Measurements from ENCODE around the gene AKR1C2. TPM values are rescaled to one million over a fixed set of nuclear protein-coding genes. Genes with fewer than 3 reads are reported as not detected.

Gene AKR1C2
- total and polyA plus RNA-seq, 9 of the 15 experiments (the other 6 are each of a cell fraction or from before 2014, with no cell fraction given) = 13.8 to 74.0 (median 30.5) TPM

DNA sequence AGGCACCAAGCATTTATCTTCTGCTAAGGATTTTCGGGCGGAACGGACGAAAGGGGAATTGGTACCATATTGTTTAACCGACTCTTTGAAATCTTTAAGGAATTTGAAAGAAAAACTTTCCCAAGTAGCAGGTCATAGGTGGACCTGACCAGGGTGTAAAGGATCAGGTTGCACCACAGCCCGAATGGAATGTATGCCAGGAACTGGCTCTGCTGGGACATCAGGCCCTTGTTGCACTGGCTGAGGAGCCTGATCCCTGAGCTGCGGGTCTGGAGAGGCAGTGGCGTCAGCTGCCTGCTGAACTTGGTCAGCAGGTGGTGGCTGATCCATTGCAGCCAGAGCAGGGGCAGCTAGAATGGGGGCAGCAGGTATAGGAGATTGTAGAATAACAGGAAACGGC, 41.4 kb upstream of the AKR1C2 start:
- no peaks in the 10 kb centered on the region for H3K79me2 ChIP-seq (ENCODE audit: control insufficient read depth, insufficient read depth, low read length)
- DNase-seq (ENCODE audit: extremely low read depth in 1 of 4, low spot score in 3 of 4) = no peak
- H3K9ac ChIP-seq (ENCODE audit: insufficient read depth in 1 of 2, low read depth in 2 of 2, low read length in 2 of 2) = no peak overlapping the region
- H3K4me3 ChIP-seq = no peak overlapping the region
- in situ Hi-C loops (cut with MboI) = no loop called here
- CTCF ChIA-PET (ENCODE audit: low intra/inter-chr PET ratio) = no interaction called here
- H3K4me1 ChIP-seq (replicated peaks in 1 of 2; ENCODE audit: control insufficient read depth in 2 of 2, insufficient read depth in 2 of 2, low read length in 2 of 2) = no peaks in the 10 kb centered on the region; a peak in 1 of 5 replicates
- H3K9me3 ChIP-seq (replicated peaks; ENCODE audit: control insufficient read depth, insufficient read depth, low read depth, low read length) = 0 out of 2 replicates have a peak, but pooled peaks cover 2% of the 10 kb centered on the region
- no peaks in the 10 kb centered on the region for H3K36me3 ChIP-seq (ENCODE audit: control insufficient read depth, insufficient read depth, low read length)
- no peak overlapping the region for H3K4me2 ChIP-seq (ENCODE audit: insufficient read depth, low read length)
- POLR2A ChIA-PET = no interaction called here
- 66% methylated on average over 9 of the region's 9 CpGs for WGBS (ENCODE audit: insufficient coverage, low coverage, missing lambda C conversion rate)
- no peaks in the 10 kb centered on the region for H3K27me3 ChIP-seq (ENCODE audit: control insufficient read depth in 2 of 2, insufficient read depth in 2 of 2, low read length in 2 of 2)
- no peaks in the 10 kb centered on the region for H3K9me1 ChIP-seq (ENCODE audit: control insufficient read depth, insufficient read depth, low read length)
- no peak for FAIRE-seq
- H2AFZ ChIP-seq (ENCODE audit: low read depth, low read length) = no peak overlapping the region
- intact Hi-C loops (cut with micrococcal nuclease) = no loop called here
- H3K27ac ChIP-seq (ENCODE audit: extremely low read depth, low read depth, low read length) = no peak overlapping the region
- H4K20me1 ChIP-seq (replicated peaks; ENCODE audit: control insufficient read depth, insufficient read depth, low read length) = no peaks in the 10 kb centered on the region
- no TSS peak for BruUV-seq (replicated peaks)
- ATAC-seq = no peak
- TF ChIP-seq SMAD1 (IDR thresholded peaks at IDR 0.05; ENCODE audit: low read depth, low read length, partially characterized antibody) = no peak
- TF ChIP-seq, protein P1, sequence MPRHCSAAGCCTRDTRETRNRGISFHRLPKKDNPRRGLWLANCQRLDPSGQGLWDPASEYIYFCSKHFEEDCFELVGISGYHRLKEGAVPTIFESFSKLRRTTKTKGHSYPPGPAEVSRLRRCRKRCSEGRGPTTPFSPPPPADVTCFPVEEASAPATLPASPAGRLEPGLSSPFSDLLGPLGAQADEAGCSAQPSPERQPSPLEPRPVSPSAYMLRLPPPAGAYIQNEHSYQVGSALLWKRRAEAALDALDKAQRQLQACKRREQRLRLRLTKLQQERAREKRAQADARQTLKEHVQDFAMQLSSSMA (CRISPR knock-in tag; IDR thresholded peaks at IDR 0.05) = no peak
- TF ChIP-seq KAT2B (IDR thresholded peaks at IDR 0.05; ENCODE audit: low read depth, low read length) = no peak
- TF ChIP-seq, protein P2, sequence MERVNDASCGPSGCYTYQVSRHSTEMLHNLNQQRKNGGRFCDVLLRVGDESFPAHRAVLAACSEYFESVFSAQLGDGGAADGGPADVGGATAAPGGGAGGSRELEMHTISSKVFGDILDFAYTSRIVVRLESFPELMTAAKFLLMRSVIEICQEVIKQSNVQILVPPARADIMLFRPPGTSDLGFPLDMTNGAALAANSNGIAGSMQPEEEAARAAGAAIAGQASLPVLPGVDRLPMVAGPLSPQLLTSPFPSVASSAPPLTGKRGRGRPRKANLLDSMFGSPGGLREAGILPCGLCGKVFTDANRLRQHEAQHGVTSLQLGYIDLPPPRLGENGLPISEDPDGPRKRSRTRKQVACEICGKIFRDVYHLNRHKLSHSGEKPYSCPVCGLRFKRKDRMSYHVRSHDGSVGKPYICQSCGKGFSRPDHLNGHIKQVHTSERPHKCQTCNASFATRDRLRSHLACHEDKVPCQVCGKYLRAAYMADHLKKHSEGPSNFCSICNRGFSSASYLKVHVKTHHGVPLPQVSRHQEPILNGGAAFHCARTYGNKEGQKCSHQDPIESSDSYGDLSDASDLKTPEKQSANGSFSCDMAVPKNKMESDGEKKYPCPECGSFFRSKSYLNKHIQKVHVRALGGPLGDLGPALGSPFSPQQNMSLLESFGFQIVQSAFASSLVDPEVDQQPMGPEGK (CRISPR knock-in tag; IDR thresholded peaks at IDR 0.05; ENCODE audit: borderline replicate concordance) = no peak
- no peak for TF ChIP-seq NFE2L1 (tag; IDR thresholded peaks at IDR 0.05; ENCODE audit: borderline replicate concordance, low read depth)
- no peak for TF ChIP-seq ZNF57 (CRISPR knock-in tag; IDR thresholded peaks at IDR 0.05)
- no peak for TF ChIP-seq SREBF1 (IDR thresholded peaks at IDR 0.05; ENCODE audit: borderline replicate concordance, low read depth, low read length)
- no peak for TF ChIP-seq SRF (CRISPR knock-in tag; IDR thresholded peaks at IDR 0.05)
- no peak for TF ChIP-seq ZFX (CRISPR knock-in tag; IDR thresholded peaks at IDR 0.05)
- TF ChIP-seq SPI1 (IDR thresholded peaks at IDR 0.05; ENCODE audit: borderline replicate concordance, low read depth, low read length) = no peak
- TF ChIP-seq, protein P3, sequence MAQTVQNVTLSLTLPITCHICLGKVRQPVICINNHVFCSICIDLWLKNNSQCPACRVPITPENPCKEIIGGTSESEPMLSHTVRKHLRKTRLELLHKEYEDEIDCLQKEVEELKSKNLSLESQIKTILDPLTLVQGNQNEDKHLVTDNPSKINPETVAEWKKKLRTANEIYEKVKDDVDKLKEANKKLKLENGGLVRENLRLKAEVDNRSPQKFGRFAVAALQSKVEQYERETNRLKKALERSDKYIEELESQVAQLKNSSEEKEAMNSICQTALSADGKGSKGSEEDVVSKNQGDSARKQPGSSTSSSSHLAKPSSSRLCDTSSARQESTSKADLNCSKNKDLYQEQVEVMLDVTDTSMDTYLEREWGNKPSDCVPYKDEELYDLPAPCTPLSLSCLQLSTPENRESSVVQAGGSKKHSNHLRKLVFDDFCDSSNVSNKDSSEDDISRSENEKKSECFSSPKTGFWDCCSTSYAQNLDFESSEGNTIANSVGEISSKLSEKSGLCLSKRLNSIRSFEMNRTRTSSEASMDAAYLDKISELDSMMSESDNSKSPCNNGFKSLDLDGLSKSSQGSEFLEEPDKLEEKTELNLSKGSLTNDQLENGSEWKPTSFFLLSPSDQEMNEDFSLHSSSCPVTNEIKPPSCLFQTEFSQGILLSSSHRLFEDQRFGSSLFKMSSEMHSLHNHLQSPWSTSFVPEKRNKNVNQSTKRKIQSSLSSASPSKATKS (CRISPR knock-in tag; IDR thresholded peaks at IDR 0.05) = no peak
- TF ChIP-seq, protein P4, sequence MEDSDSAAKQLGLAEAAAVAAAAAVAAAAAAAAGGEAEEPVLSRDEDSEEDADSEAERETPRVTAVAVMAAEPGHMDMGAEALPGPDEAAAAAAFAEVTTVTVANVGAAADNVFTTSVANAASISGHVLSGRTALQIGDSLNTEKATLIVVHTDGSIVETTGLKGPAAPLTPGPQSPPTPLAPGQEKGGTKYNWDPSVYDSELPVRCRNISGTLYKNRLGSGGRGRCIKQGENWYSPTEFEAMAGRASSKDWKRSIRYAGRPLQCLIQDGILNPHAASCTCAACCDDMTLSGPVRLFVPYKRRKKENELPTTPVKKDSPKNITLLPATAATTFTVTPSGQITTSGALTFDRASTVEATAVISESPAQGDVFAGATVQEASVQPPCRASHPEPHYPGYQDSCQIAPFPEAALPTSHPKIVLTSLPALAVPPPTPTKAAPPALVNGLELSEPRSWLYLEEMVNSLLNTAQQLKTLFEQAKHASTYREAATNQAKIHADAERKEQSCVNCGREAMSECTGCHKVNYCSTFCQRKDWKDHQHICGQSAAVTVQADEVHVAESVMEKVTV (CRISPR knock-in tag; IDR thresholded peaks at IDR 0.05) = no peak
- no peak for TF ChIP-seq SMARCB1 (IDR thresholded peaks at IDR 0.05; ENCODE audit: insufficient read length, low read depth)

Data from K562 (cell line).